HG03108 (cell line): ENCODE results near the gene THG1L.

Source experiments
- ATAC-seq: cut with Tn5 transposase; IDR thresholded peaks from one replicate; pipeline ENCODE4 v1.9.1; 2021; ENCODE audit warnings: moderate library complexity; ENCODE audit not compliant: unreplicated experiment

THG1L gene

DNA sequence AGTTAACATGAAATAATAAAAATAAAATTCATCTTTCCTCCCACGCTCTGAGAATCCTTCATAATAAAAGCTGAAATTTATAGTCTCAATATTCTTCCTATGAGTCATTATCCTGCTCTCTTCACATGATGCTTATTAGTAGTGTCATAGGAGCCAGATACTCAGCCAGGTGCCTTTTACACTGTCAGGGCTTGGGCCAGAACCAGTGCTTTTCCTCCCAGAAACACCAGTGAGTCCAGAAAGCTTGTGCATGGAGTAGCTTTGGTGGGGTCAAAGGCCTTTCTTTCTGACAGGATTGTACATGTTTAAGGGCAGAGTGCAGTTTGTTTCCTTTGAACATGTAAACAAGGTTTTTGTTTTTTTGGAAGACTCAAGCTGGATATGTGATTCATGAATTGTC, 19.1 kb downstream of the THG1L start:
- ATAC-seq, result no peak

DNA sequence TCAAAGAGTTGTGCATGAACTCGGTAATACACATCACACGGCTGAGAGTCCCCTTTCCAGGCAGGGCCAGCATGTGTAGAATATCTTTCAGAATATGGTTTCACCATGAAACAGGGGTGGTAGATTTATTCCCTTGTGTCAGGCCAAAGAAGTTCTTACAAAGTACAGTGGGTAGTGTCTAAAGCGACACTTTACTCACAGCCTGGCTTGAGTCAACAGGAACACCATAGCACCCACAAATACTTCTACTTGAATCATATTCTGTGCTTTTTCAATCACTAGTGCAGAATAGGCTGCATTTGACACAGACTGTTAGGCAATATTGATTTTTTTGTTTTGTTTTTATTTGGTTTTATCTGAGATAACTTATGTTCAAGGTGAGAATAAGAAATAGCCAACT, 24.9 kb downstream of the THG1L start:
- no peak for ATAC-seq

DNA sequence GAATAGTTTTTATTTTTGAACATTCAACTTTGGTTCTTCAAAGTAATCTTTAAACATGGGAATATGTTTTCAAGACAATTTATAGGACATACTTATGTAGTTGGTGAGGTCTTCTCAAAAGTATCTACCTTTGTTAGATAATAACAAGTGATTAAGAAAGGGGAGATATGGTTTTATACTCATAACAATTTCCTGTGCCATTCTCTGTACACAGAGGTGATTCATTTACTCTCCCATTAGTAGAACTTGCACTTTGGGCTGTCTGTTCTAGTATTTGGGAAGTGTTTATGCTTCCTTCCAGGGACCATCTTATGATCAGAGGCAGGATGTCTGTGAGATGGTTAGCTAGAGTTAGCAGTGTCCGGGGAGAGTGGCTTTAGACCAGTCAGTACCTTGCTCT, 27.5 kb downstream of the THG1L start:
- no peak for ATAC-seq

DNA sequence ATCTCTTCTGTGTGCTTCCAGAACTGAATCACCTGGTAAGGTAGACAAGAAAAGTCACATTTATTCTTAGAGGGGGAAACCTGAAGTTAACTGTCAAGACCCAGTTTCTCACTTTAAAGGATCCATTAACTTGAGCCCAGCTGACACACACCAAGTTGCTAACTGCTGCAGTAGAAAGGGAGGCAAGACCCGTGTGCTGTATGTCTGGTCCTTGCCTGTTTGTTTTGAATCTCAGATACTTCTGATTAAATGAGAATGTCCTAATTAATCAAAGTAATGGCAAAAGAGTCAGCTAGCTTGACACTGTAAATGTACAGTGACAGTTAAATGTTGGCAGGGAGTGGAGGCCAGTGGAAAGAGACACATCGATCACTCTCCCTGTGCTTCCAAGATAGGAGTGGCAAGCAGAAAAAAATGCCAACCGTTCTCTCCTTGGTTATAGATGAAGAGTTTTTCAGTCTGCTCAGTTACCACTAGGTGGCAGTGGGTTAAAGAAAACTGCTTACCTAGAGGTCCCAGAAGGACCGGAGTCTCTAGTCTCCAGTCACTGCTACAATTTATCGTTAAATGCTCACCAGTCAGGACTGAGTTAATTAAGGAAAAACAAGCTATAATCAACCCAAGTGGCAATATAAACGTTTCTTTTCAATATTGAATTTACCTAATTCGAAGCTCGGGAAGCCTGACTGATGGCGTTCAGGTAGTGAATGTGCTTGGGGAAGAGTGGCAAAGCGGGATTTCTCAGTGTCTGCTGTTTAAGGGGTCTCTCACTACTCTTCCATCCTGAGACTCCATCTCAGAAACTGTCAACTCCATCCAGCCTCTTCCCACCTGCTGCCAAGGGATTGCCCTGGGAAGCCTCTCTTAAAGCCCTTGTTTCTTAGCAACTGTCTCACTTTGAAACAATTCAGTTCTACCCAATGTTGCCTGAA, 30.7 kb downstream of the THG1L start:
- no peak for ATAC-seq

DNA sequence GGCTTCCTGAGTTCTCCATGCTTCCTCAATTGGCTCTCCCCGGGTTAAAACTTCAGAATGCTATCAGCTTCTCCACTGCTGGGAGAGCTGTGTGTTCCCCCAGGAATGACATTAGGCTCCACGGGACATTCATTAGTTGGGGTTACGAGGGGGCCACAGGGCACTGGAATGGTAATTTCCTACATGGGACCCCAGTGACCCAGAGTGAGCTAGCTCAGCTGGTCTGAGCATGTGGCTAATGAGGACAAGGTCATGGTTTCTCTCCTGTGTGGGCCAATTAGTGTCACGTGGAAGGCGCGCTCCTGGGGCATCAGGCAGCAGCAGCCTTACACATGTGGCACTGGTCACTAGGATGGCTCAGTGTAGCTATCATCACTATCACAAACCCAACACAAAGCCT, 33.3 kb downstream of the THG1L start:
- no peak for ATAC-seq

DNA sequence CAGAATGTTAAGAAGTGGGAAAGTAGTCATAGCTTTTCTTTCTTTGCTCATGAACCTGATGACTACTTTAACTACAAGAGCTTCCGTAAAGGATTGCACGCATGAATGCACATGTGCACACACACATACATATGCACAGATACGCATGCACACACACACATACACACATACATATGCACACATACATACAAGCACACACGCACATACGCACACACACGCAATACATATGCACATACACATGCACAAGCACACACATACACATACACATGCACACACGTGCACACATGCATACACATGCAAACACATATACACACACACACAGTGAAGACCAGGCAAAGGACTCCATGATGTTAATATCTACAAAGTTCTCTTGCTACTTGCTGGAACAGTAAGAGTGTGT, 35.2 kb downstream of the THG1L start:
- no peak for ATAC-seq

DNA sequence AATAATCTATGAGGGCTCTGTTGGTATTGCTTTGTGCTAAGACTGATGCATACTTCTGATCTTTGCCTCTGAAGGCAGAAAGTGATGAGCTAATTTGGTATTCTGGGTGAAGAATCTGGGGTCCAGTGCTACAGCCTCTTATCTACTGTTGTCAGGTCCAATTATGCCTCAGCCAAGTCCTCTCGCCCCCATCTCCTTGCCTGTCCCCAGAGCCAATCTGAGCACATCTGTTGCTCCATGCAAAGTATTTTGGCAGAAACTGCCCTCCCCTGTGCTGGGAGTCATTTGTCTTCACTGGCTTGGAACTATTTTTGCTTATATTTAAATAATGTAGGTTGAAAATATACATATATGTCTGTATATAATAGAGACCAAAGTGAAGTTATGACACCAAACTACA, 35.7 kb downstream of the THG1L start:
- ATAC-seq, result no peak

DNA sequence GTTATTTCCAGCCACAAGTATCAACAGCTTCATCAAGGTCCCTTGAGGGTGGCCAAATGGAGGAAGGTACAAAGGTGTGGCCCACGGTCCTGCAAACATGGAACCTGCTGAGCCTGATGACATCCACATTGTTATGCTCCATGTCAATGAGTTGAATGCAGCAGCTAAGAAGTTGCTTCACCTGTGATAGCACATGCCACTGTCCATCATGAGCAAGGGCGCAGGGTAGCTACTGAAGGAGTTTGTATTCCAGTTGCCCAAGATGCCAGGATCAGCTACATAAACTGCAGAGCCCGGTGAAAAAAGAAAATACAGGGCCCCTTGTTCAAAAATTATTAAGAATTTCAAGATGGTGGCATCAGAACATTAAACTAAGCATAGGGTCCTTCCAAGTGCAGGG, 36.5 kb downstream of the THG1L start:
- ATAC-seq, result no peak

DNA sequence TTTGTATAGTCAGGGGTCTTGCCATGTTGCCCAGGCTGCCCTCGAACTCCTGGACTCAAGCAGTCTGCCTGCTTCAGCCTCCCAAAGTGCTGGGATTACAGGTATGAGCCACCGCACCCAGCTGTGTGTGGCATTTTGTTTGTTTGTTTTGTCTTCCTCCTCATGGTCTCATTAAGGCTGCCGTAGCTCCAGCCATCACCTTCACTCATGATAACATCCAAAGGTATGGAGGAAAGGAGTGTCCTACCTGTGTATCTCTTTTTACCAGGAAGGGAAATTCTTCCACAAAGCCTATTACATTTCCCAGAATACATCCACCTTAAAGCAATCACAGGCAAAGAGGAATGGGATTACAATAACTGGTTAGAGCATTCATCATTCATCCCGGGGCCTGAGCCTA, 39.4 kb downstream of the THG1L start:
- no peak for ATAC-seq

DNA sequence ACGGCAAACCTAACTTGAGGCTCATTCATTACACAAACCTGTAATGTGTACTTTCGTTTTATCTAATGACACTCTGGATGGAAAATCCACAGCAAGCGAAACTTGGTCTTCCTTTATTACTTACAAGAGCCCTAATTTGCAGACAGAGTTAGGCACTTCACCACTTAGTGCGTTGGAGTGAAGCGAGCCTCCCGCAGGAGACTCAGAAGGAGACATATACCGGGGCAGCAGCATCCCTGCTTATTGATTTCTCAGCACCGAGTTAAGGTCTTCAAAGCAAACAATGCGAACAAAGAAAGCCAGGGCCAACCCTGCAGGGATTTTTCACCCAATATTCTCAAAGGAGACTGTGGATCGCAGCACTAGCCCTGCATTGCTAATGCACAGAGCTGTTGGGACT, 40.9 kb downstream of the THG1L start:
- no peak for ATAC-seq

DNA sequence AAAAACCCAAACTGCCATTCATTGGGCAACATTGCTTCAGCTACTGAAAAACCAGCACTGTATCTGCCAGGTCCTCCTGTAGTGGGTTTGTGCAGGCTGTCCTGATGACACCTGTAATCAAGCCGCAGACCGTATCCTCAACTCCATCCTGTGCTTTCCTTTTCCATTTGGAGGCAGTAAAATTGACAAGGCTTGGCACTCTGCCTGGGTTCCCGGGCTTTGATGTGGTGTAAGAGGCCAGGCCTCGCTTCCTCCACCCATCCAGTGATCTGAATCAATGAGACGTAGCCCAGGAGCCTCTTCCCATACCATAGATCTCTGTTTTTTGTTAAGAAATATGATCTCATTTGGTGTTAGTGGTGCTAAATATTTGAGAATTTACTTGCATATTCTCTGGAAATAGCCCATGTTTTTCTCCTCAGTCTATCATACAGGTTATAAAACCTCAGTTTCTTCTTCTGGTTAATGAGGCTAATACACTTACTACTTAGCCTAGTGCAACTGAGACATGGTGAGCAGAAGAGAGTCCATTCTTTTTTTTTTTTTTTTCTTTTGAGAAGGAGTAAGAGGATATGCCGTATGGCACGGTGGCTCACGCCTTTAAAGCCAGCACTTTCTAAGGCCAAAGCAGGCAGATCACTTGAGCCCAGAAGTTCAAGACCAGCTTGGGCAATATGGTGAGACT, 47.0 kb downstream of the THG1L start:
- ATAC-seq, result no peak

DNA sequence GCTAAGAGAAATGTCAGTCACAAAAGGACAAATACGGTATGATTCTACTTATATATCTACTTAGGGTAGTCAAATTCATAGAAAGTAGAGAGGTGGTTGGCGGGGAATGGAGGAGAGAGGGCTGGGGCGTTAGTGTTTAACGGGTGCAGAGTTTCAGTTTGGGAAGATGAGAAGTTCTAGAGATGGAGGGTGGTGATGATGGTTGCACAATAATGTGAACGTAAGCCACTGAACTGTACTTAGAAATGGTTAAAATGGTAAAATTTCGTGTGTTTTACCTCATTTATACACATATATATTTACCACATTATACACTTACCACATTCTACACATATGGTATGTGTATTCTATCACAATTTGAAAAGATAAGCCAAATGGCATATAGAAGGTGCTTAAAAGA, 48.0 kb downstream of the THG1L start:
- no peak for ATAC-seq

DNA sequence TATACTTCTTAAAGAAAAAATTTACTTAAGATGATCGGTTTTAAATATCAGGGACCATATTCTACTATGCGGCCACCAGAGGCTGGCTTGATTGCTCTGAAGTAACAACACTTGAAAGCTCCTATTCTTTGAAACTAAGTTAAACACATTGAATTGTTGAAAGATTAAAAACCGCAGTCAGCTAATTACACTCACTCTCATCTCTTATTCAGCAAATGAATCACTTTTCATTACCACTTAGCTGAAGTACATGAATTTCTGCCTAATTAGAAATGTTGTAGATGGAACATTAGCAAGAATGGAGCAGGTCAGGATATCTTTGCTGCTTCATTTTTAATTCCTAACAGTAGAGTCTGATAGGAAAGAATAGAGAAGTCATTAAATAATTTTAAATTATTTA, 54.6 kb downstream of the THG1L start:
- ATAC-seq, result no peak
